Adrenal gland (tissue), 12 donors: ENCODE data around the gene NRIP3. TPM values are rescaled to one million over a fixed set of nuclear protein-coding genes. Genes with fewer than 3 reads are reported as not detected.

Source experiments
- DNase-seq, 7 donors: peaks; one replicate each; pipeline ENCODE4 v3.0.0-alpha.2; 2019 to 2020
- H3K27ac ChIP-seq, 5 donors: fragments of 200-600 bp; sonication (generic) in 4 of 5; 1 replicate in 3 of 5; 2 replicates in 2 of 5; pipeline versions ENCODE4 v1.5.1 to v1.8.0; 2016 to 2020; ENCODE audit warnings: mild to moderate bottlenecking in 1 of 5
- H3K27me3 ChIP-seq: fragments of 200-600 bp; 2 replicates; pipeline ENCODE4 v1.8.0; 2021
- H3K36me3 ChIP-seq, 2 donors: fragments of 200-600 bp; replicated peaks in 1 of 2; 1 replicate in 1 of 2; 2 replicates in 1 of 2; pipeline versions ENCODE4 v1.5.1 to v1.8.0; 2018 to 2022
- H3K4me1 ChIP-seq, 2 donors: fragments of 200-600 bp; replicated peaks in 1 of 2; 1 replicate in 1 of 2; 2 replicates in 1 of 2; pipeline versions ENCODE4 v1.5.1 to v1.8.0; 2018 to 2021
- H3K4me3 ChIP-seq, 4 donors: fragments of 200-600 bp; sonication (generic) in 3 of 4; one replicate each; pipeline ENCODE4 v1.5.1; 2016 to 2018
- H3K9me3 ChIP-seq, 3 donors: fragments of 200-600 bp; sonication (generic) in 1 of 3; replicated peaks in 1 of 3; 1 replicate in 2 of 3; 2 replicates in 1 of 3; pipeline versions ENCODE4 v1.5.1 to v1.8.0; 2016 to 2021
- POLR2A ChIP-seq, 2 donors: fragments of 450-650 bp; IDR thresholded peaks; one replicate each; pipeline ENCODE4 v1.6.1; 2017; ENCODE audit warnings: antibody characterized with exemption in 2 of 2, mild to moderate bottlenecking in 2 of 2, moderate library complexity in 1 of 2
- WGBS, 4 donors: extraction: QIAGEN DNeasy Blood & Tissue Kit in 2 of 4; methylation state at CpG; one replicate each; pipeline versions ENCODE4 v1.1.5 to v1.1.7; 2013 to 2017; 5-methylcytosine and 5-hydroxymethylcytosine counted together
- intact Hi-C, 2 donors: fragments of 100-400 bp; cut with DNase I; formaldehyde crosslinking; loops; one replicate each; pipeline versions ENCODE4 v1.14.1 to v1.15.0; 2022 to 2023
- polyA plus RNA-seq, 3 donors: library from polyadenylated mRNA; stranded (reverse); fragments of 200-250 nt in 2 of 3; fragments of 350-450 nt in 1 of 3; fragmentation: Illumina TruSeq in 1 of 3; extraction: RNeasy Lipid Tissue Mini Kit (QIAGEN cat#74804) in 1 of 3; gene quantifications; one replicate each; pipeline ENCODE4 v1.2.3, GENCODE V29; 2013 to 2014
- total RNA-seq, 9 donors: library from RNA; depleted of rRNA in 4 of 9; stranded (reverse); fragments of >200 nt in 4 of 9; fragments of 120-200 nt in 1 of 9; fragmentation: NEBNext Ultra II Directional in 1 of 9; extraction: Animal tissue kit (Norgen Biotek cat#: 25700) in 1 of 9; gene quantifications; one replicate each; pipeline versions ENCODE4 v1.1.0 to v1.2.4, GENCODE V29; 2013 to 2023
- TF ChIP-seq, protein P1 (sequence below), 6 experiments: fragments of 450-650 bp in 4 of 6; fragments of 200-600 bp in 2 of 6; sonication (generic) in 1 of 6; IDR thresholded peaks; 1 replicate in 5 of 6; 2 replicates in 1 of 6; pipeline versions ENCODE4 v1.5.1 to v1.8.0; 2016 to 2021; ENCODE audit warnings: antibody characterized with exemption in 6 of 6, mild to moderate bottlenecking in 2 of 6, moderate library complexity in 1 of 6
- donor health status: healthy with polysubstance abuse.
- donor health status: Bipolar disorder and iron deficiency.
- donor health status: DM: yes; HTN: yes; CAD: no.
- donor health status: DM: no; HTN: no; CAD: no.
- donor health status: DM: no; HTN: no; CAD: no.
- donor health status: DM: yes; HTN: yes; CAD: no.

Gene NRIP3
- total and polyA plus RNA-seq, 12 donors = 1.4 to 42.5 (median 11.0) TPM

- TF ChIP-seq, protein P1, sequence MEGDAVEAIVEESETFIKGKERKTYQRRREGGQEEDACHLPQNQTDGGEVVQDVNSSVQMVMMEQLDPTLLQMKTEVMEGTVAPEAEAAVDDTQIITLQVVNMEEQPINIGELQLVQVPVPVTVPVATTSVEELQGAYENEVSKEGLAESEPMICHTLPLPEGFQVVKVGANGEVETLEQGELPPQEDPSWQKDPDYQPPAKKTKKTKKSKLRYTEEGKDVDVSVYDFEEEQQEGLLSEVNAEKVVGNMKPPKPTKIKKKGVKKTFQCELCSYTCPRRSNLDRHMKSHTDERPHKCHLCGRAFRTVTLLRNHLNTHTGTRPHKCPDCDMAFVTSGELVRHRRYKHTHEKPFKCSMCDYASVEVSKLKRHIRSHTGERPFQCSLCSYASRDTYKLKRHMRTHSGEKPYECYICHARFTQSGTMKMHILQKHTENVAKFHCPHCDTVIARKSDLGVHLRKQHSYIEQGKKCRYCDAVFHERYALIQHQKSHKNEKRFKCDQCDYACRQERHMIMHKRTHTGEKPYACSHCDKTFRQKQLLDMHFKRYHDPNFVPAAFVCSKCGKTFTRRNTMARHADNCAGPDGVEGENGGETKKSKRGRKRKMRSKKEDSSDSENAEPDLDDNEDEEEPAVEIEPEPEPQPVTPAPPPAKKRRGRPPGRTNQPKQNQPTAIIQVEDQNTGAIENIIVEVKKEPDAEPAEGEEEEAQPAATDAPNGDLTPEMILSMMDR (IDR thresholded peaks at IDR 0.05) = no peak
- TF ChIP-seq POLR2A (IDR thresholded peaks at IDR 0.05) = no peak
- 88 to 94% (median 90%) methylated on average over 4 of the region's 4 CpGs for WGBS, 4 donors
- Histone ChIP-seq H3K36me3 (no peaks in the 10 kb centered on the region), H3K27me3 (no peaks in the 10 kb centered on the region), H3K9me3 (no peaks in the 10 kb centered on the region), H3K4me3 (no peak overlapping the region), H3K27ac (no peak overlapping the region), H3K4me1 (peaks cover 15 to 35% of the 10 kb centered on the region in 2 donors)
- intact Hi-C loops = no loop called here
- no peak for DNase-seq
Measured at GRCh38 chr11:9005087-9005486, 1.3 kb upstream of the NRIP3 start.

DNA sequence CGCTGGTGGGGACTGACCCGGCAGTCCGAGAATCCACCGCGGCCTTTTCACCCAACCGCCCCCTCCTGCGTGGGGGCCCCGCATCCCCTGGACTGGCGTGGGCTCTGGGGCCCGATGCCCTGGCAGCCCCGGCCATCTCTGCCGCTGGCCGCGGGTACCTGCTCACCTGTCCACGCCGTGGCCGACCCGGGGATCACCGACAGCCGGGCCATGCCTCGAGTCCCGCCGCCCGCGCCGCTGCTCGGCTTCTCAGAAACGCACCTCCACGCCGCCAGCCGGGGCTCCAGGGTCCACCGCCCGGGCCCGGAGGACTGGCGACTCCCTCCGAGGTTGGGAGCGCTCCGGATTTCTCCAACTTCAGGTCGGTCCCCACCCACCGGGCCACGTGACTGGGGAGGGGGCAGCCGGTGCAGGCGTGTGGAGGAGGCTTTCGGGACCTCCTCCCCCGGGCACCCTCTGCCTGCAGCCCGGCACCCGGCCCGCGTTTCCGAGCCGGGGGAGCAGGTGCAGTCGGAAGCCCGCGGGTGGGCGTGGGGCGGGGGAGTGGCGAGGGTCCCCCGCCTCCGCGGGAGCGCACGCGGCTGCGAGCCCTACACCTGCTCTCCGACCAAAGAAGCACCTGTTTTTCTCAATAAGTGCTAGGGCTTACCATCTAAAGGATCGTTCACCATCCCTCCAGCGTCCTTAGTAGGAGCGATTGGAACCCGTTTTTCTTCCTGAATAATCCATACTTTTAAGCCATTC lies 554 bp upstream of the NRIP3 start:
- Histone ChIP-seq H3K36me3 (no peaks in the 10 kb centered on the region), H3K4me3 (peak overlapping the region in 2 of 4 donors; percentile 25 to 47), H3K27me3 (no peaks in the 10 kb centered on the region), H3K4me1 (peaks cover 15 to 35% of the 10 kb centered on the region in 2 donors), H3K9me3 (no peaks in the 10 kb centered on the region), H3K27ac (no peak overlapping the region)
- TF ChIP-seq, protein P1 (IDR thresholded peaks at IDR 0.05) = no peak
- TF ChIP-seq POLR2A (IDR thresholded peaks at IDR 0.05) = no peak
- intact Hi-C loops = no loop called here
- 14 to 69% (median 32%) methylated on average over 5 to 69 of the region's 69 CpGs for WGBS, 4 donors
- DNase-seq = peak in 4 of 7 donors; percentile 7 to 42 (median 26)

DNA sequence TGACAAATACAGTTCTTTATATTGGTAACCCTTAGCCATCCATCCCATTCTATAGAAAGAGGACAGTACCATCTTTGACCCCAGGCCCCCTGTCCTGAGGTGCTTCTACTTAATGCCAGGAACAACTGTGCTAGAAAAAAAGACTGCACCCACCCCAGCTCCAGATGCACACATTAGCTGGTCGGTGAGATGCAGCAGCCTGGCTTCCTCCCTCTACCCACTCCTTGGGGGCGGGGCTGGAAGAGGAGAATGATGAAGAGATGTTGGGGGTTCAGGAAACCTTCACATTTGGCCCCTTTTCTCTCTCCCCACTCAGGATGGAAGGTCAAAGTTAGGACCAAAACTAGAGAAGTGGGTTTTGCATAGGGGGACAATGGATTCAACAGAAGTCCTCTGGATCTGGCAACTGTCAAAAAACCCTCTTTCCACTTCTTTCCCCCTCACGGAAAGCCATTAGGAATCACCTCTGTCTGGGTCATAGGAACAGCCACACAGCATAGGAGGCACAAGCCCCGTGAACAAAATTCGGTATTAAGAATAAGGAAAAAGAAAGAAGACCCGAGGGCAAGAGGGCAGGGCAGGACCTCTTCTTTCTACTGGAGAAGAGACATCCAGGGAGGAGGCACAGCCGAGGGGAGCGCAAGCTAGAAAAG lies 755 bp downstream of the NRIP3 start:
- Histone ChIP-seq H3K27me3 (no peaks in the 10 kb centered on the region), H3K4me1 (peaks cover 15 to 35% of the 10 kb centered on the region in 2 donors), H3K36me3 (no peaks in the 10 kb centered on the region), H3K9me3 (no peaks in the 10 kb centered on the region), H3K4me3 (peak overlapping the region in 2 of 4 donors; percentile 25 to 47), H3K27ac (no peak overlapping the region)
- no peak for TF ChIP-seq POLR2A (IDR thresholded peaks at IDR 0.05)
- TF ChIP-seq, protein P1 (IDR thresholded peaks at IDR 0.05) = no peak
- intact Hi-C loops = no loop called here
- peak in 1 of 7 donors; percentile 56 for DNase-seq
- 20 to 26% (median 23%) methylated on average over 7 to 8 of the region's 8 CpGs for WGBS, 4 donors

GRCh38 chr11:9001736-9002135 lies 2.1 kb downstream of the NRIP3 start:
- peak in 4 of 7 donors; percentile 30 to 61 (median 39) for DNase-seq
- TF ChIP-seq, protein P1 (IDR thresholded peaks at IDR 0.05) = no peak
- no peak for TF ChIP-seq POLR2A (IDR thresholded peaks at IDR 0.05)
- Histone ChIP-seq H3K27me3 (no peaks in the 10 kb centered on the region), H3K36me3 (no peaks in the 10 kb centered on the region), H3K4me3 (no peak overlapping the region), H3K9me3 (no peaks in the 10 kb centered on the region), H3K27ac (no peak overlapping the region), H3K4me1 (peaks cover 15 to 35% of the 10 kb centered on the region in 2 donors)
- intact Hi-C loops = no loop called here
- 63 to 71% (median 67%) methylated on average over 6 of the region's 6 CpGs for WGBS, 4 donors
